LHCN-M2 (cell line): ENCODE data around the gene SF3B3. TPM values are rescaled to one million over a fixed set of nuclear protein-coding genes. Genes with fewer than 3 reads are reported as not detected.
"Not testable (repeated sequence)": the region's sequence is repeated elsewhere in the genome, so short reads cannot be mapped to it uniquely, and the experiment has no call there.

Experiments
- DNase-seq: peaks from one replicate; pipeline ENCODE4 v3.0.0-alpha.2; 2012; ENCODE audit warnings: low read depth
- total RNA-seq: library from RNA; depleted of rRNA; stranded (reverse); fragments of >200 nt; gene quantifications from 2 replicates; pipeline ENCODE4 v1.2.3, GENCODE V29; 2014

Gene SF3B3
- total RNA-seq, 1 experiment from 2014 or later, result 194 TPM

- DNase-seq, result no peak
Observed at GRCh38 chr16:70565053-70565452, 41.4 kb downstream of the SF3B3 start.

- no peak for DNase-seq
Observed at GRCh38 chr16:70568601-70569237, 45.1 kb downstream of the SF3B3 start.

DNA sequence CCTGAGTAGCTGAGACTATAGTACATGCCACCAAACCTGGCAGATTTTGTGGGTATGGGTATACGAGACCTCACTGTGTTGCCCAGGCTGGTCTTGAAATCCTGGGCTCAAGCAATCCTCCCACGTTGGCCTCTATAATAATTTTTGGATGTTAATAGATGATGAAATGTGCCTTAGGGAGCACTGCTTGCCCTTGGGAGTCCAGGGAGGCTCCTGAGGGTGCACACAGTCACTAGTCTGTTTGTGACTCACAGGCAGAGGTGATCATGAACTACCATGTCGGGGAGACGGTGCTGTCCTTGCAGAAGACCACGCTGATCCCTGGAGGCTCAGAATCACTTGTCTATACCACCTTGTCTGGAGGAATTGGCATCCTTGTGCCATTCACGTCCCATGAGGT, 46.1 kb downstream of the SF3B3 start:
- DNase-seq, result no peak

DNA sequence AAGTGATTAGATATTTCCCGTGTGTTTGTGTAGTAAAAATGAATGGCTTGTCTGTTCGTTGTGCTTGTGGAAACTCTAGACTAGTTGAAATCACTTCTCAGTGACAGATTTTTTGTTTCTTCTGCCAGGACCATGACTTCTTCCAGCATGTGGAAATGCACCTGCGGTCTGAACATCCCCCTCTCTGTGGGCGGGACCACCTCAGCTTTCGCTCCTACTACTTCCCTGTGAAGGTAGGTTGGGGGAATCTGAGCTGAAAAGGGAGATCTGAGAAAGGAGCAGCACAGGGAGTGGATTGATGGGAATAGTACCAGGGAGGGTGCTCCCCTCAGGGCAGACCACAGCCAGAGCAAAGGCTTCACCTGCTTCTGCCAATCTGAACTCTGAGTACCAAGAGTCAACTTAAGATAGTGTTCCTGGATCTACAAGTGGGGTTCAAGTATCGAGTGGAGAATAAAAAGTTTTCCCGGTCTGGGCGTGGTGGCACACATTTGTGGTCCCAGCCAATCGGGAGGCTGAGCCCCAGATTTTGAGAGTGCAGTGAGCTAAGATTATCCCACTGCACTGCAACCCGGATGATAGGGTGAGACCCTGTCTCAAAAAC, 47.5 kb downstream of the SF3B3 start:
- DNase-seq, result peak; percentile 52

GRCh38 chr16:70571623-70572022, 48.0 kb downstream of the SF3B3 start:
- no peak for DNase-seq

- DNase-seq, result no peak
Observed at GRCh38 chr16:70572050-70572925, 48.7 kb downstream of the SF3B3 start.

GRCh38 chr16:70572926-70573270, 49.3 kb downstream of the SF3B3 start:
- no peak for DNase-seq

GRCh38 chr16:70573451-70574121, 50.0 kb downstream of the SF3B3 start:
- peak; percentile 88 for DNase-seq

DNA sequence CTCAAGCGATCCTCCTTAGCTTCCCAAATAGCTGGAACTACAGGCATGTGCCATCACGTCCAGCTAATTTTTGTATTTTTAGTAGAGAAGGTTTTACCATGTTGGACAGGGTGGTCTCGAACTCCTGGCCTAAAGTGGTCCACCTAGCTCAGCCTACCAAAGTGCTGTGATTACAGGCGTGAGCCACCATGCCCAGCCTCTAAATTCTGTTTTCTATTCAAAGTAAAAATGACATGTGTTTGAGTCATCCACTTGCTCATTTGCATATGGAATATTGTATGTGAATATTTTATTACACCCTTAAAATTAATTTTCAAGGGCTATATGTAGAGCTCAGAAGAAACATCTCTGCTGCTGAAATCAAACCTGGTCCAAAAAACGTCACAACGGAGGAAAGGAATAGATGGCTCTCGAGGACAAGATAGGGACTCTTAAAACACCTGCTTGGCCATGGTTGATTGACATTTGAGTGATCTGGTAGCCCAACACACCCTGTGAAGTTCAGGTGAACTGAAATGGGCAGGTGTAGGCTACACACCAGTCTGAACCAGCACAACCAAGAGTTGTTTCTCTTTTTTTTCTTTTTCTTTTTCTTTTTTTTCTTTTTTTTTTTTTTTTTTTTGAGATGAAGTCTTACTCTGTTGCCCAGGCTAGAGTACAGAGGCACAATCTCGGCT, 51.1 kb downstream of the SF3B3 start:
- DNase-seq, result no peak

DNA sequence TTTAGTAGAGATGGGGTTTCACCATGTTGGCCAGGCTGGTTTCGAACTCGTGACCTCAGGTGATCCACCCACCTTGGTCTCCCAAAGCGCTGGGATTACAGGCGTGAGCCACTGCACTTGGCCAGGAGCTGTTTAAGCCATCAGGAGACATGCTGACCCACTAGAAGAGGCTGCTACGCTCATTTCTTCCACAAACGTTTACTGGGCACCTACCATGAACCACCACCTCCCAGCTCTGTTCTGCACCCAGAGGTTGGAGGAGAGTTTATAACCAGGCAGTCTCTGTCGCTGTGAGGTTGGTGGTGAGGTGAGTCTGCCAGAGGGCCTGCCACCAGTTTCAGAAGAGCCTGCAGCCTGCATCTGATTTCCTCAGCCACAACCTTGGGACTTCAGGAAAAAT, 51.8 kb downstream of the SF3B3 start:
- DNase-seq, result no peak

DNA sequence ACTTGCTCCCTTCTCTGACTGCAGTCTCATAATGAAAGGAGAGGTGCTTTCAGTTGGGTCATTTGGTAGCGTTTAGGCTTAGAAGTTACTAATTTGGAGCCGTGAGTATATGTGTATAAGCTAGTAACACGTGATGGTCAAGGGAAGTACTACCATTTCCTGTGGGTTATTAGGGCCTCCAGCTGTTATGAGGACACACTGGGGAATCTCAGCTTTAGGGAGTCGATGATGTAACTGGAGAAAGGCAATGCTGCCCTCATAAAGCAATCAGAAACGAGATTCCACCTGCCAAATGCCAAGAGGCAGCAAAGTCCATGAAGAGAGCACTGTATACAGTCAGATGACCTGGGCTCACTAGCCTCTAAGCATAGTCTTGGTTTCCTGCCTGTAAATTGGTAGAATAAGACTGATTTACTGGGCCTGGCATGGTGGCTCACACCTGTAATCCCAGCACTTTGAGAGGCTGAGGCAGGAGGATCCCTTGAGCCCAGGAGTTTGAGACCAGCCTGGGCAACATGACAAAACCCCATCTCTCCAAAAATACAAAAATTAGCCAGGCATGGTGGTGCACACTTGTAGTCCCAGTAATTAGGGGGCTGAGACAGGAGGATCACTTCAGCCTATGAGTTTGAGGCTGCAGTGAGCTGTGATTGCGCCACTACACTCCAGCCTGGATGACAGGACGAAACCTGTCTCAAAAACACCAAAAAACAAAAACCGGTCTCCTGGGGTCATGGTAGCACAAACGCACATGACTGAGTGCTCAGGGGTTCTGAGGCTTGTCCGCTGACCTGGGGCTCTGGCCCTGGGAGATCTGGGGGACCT, 53.0 kb downstream of the SF3B3 start:
- peak; percentile 94 for DNase-seq

GRCh38 chr16:70577256-70577698, 53.7 kb downstream of the SF3B3 start:
- DNase-seq, result peak; percentile 93

GRCh38 chr16:70578035-70578434, 54.4 kb downstream of the SF3B3 start:
- DNase-seq, result no peak

- DNase-seq, result no peak
Observed at GRCh38 chr16:70579248-70579647, 55.6 kb downstream of the SF3B3 start.

GRCh38 chr16:70579648-70580630, 56.3 kb downstream of the SF3B3 start:
- DNase-seq, result no peak

GRCh38 chr16:70582280-70582978, 58.8 kb downstream of the SF3B3 start:
- peak; percentile 30 for DNase-seq

GRCh38 chr16:70586731-70587130, 63.1 kb downstream of the SF3B3 start:
- DNase-seq, result no peak

DNA sequence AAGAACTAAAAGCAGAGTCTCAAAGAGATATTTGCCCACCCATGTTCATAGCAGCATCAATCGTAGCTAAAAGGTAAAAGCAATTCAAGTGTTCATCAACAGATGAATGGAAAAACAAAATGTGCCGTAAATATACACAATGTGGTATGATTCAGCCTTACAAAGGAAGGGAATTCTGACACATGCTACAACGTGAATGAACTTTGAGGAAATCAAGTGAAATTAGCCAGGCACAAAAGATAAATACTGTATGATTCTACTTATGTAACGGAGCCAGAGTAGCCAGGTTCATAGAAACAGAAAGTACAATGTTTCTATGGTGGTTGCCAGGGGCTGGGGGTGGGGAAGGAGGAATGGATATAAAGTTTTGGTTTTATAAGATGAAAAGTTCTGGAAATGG, 64.9 kb downstream of the SF3B3 start:
- no peak for DNase-seq

DNA sequence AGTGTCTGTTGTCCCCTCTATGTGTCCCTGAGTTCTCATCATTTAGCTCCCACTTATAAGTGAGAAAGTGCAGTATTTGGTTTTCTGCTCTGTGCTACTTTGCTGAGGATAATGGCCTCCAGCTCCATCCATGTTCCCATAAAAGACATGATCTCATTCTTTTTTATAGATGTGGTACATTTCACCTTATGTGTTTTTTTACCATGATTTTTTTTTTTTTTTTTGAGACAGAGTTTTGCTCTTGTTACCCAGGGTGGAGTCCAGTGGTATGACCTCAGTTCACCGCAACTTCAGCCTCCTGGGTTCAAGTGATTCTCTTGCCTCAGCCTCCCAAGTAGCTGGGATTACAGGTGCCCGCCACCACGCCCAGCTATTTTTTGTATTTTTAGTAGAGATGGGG, 65.8 kb downstream of the SF3B3 start:
- not testable (repeated sequence) for DNase-seq
